ENCODE data around the gene CMIP. TPM values are rescaled to one million over a fixed set of nuclear protein-coding genes. Genes with fewer than 3 reads are reported as not detected.

CMIP gene
- total RNA-seq, 2 donors from 2014 or later, result 30.1 to 95.1 TPM

DNA sequence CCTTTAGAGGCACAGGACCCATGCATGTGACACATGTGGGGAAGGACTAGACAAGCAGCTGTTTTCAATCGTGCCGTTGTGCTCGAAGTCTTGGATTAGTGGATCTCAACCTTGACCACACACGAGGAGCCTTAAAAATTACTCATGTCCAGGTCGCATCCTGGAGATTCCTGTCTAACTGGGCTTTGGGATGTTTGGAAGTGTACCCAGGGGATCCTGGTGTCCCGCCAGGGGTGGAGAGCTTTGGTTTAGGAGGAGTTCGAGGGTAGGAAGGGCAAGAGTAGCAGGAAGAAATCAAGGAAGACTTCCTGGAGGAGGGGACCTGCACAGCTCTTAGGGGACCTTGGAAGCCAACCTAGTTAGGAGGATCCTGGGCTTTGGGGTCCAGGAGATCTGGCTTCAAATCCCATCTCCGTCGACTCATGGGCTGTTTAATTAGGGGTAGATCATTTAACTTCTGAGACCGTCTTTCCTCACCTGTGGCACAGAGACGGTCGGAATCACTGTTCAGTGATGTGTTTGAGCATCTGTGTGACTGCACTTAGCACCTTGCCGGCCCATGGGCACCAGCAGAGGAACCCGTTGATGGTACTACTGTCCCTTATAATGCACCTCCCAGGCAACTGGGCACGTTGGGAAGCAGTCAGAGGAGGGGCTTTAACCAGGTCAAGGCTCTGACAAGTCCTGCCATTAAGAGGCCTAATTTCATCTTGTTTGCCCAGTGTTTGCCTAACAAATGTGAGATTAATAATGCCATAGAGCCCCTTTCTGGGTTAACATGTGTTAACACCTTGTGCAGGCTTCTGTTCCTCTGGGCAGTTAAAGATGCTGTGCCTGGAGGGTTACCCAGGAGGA, 232.5 kb downstream of the CMIP start:
- no peaks in the 10 kb centered on the region for H3K27me3 ChIP-seq (replicated peaks; ENCODE audit: insufficient read depth)
- intact Hi-C loops (cut with DNase I), result no loop called here
- WGBS, result 83% methylated on average over 14 of the region's 15 CpGs
- H3K4me1 ChIP-seq (replicated peaks), result no peaks in the 10 kb centered on the region
- H3K36me3 ChIP-seq, result no peaks in the 10 kb centered on the region
- no peak for DNase-seq (ENCODE audit: low spot score)
- H3K27ac ChIP-seq, result no peak overlapping the region
- H3K9me3 ChIP-seq, result no peaks in the 10 kb centered on the region
- TF ChIP-seq POLR2AphosphoS5 (IDR thresholded peaks at IDR 0.05) (no peak), POLR2A (IDR thresholded peaks at IDR 0.05) (no peak)
- TF ChIP-seq, protein P1, sequence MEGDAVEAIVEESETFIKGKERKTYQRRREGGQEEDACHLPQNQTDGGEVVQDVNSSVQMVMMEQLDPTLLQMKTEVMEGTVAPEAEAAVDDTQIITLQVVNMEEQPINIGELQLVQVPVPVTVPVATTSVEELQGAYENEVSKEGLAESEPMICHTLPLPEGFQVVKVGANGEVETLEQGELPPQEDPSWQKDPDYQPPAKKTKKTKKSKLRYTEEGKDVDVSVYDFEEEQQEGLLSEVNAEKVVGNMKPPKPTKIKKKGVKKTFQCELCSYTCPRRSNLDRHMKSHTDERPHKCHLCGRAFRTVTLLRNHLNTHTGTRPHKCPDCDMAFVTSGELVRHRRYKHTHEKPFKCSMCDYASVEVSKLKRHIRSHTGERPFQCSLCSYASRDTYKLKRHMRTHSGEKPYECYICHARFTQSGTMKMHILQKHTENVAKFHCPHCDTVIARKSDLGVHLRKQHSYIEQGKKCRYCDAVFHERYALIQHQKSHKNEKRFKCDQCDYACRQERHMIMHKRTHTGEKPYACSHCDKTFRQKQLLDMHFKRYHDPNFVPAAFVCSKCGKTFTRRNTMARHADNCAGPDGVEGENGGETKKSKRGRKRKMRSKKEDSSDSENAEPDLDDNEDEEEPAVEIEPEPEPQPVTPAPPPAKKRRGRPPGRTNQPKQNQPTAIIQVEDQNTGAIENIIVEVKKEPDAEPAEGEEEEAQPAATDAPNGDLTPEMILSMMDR (IDR thresholded peaks at IDR 0.05), result no peak
- H3K4me3 ChIP-seq, result no peak overlapping the region

DNA sequence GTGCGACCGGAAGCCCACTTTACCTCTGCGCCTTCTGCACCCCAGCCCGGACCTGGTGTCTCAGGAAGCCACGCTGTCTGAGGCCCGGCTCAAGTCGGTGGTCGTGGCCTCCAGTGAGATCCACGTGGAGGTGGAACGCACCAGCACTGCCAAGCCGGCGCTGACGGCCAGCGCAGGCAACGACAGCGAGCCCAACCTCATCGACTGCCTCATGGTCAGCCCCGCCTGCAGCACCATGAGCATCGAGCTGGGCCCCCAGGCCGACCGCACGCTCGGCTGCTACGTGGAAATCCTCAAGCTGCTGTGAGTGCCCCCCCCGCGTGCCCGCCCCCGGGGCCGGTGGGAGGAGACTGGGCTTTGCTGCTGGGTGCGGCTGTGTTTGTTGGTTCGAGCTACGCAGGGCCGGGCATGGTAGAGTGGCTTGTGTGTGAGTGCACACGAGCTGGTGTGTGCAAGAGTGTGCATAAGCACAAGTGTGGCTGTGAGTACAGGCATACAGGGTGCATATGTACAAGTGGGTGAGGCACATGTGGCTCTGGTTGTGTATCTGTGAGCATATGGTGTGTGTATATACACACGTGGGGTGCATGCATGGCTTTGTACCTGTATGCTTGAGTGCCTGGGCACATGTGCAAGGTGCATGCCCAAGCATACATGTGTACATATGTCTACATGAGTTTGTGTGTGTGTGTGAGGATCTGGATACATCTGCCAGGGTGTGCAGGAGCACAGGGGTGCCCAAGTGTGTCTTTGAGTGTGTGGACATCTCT, 233.9 kb downstream of the CMIP start:
- Histone ChIP-seq H3K27ac (no peak overlapping the region), H3K27me3 (replicated peaks; ENCODE audit: insufficient read depth) (no peaks in the 10 kb centered on the region), H3K9me3 (no peaks in the 10 kb centered on the region), H3K4me1 (replicated peaks) (no peaks in the 10 kb centered on the region), H3K36me3 (no peaks in the 10 kb centered on the region), H3K4me3 (no peak overlapping the region)
- 80% methylated on average over 22 of the region's 35 CpGs for WGBS
- intact Hi-C loops (cut with DNase I), result no loop called here
- TF ChIP-seq, protein P1 (IDR thresholded peaks at IDR 0.05), result no peak
- TF ChIP-seq POLR2A (IDR thresholded peaks at IDR 0.05) (no peak), POLR2AphosphoS5 (IDR thresholded peaks at IDR 0.05) (no peak)
- DNase-seq (ENCODE audit: low spot score), result no peak

DNA sequence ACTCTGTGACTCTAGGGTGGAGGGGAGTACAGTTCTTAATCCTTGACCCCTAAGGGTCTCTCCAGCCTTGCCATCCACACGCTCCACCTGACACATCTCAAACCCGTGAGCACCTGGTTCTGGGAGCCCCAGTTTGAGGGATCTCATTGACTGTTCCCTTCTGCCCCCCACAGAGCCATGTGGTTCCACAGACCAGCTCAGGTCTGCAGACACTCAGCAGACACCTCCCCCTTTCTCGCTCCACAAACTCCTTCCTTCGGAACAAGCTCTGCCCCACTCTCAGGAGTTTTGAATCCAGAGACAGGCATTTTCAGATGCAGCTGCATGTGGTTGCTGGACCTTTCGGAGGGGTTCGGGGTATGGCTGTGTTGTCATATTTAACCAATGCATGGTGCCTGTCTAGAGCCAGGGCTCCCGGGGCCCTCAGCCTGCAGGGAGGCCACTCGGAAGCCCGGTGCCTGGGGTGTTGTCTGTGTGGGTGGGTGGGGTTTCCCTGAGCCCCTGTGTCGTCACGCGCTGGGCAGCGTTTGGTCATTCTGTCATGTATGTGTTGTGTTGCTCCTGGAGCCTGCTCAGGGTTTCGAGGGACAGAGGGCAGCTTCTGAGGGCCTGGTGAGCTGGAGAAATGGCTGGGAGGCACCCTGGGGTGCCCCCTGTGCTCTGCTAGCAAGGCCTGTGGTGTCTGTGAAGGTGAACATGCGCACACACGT, 235.3 kb downstream of the CMIP start:
- intact Hi-C loops (cut with DNase I), result no loop called here
- DNase-seq (ENCODE audit: low spot score), result no peak
- no peaks in the 10 kb centered on the region for H3K4me1 ChIP-seq (replicated peaks)
- TF ChIP-seq POLR2A (IDR thresholded peaks at IDR 0.05), result no peak
- TF ChIP-seq POLR2AphosphoS5 (IDR thresholded peaks at IDR 0.05), result no peak
- TF ChIP-seq, protein P1 (IDR thresholded peaks at IDR 0.05), result no peak
- H3K36me3 ChIP-seq, result no peaks in the 10 kb centered on the region
- no peak overlapping the region for H3K4me3 ChIP-seq
- H3K9me3 ChIP-seq, result no peaks in the 10 kb centered on the region
- H3K27ac ChIP-seq, result no peak overlapping the region
- no peaks in the 10 kb centered on the region for H3K27me3 ChIP-seq (replicated peaks; ENCODE audit: insufficient read depth)
- 89% methylated on average over 16 of the region's 16 CpGs for WGBS

DNA sequence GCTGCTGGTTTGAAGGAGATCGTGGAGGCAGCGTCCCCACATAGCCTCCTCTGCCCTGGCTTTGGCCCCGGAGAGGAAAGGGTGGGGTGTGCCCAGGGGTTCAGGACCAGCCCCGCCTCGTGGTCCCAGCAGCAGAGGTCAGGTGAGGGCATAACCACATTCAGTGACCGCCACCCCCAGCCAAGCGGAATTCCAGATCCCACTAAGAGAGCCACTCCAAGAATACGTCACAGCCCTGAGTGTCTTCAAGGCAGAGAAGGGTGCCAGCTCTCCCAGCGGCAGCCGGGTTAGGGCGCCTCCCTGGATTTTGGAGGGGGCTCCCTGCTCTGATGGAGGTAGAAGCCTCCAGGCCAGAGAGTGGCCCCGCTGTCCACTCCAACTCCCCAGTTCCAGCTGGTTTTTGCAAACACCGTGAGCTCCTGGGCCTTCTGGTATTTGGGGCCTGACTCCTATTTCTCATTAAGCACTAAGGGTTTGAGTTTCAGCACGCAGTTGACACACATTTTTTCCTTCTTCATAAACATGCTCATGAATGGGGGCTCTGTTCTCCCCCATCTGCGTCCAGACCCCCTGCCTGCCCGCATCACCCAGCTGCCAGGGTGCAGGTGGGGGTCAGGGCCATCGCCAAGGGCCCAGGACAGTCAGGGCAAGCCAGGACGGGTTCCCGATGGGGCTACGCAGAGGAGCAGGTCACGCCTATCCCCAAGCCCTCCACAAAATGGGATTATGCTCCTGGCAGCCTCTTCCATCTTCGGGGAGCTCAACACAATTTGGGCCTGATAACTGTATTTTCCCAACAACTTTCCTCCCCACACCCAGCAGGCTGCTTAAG, 236.1 kb downstream of the CMIP start:
- intact Hi-C loops (cut with DNase I), result no loop called here
- TF ChIP-seq, protein P1 (IDR thresholded peaks at IDR 0.05), result no peak
- WGBS, result 63% methylated on average over 20 of the region's 22 CpGs
- no peak for DNase-seq (ENCODE audit: low spot score)
- Histone ChIP-seq H3K9me3 (no peaks in the 10 kb centered on the region), H3K4me1 (replicated peaks) (no peaks in the 10 kb centered on the region), H3K4me3 (no peak overlapping the region), H3K36me3 (no peaks in the 10 kb centered on the region), H3K27me3 (replicated peaks; ENCODE audit: insufficient read depth) (no peaks in the 10 kb centered on the region), H3K27ac (no peak overlapping the region)

Data from prostate gland (tissue), 2 donors.